GM18526 (cell line): ENCODE measurements around the gene ZNF559.

Experiments
- POLR2A ChIP-seq: IDR thresholded peaks from 3 replicates; pipeline ENCODE4 v1.6.1; 2011; ENCODE audit not compliant: insufficient read length; ENCODE audit errors: extremely low read depth

The ZNF559 gene

GRCh38 chr19:9323919-9324583, at the start of gene ZNF559:
ZNF559 (plus strand) TSS chr19:9324179; CDS start chr19:9338550, 14,371 bp downstream.
- peak; percentile 47 for TF ChIP-seq POLR2A

- TF ChIP-seq POLR2A, result no peak
Measured at GRCh38 chr19:9289231-9289884, 34.6 kb upstream of the ZNF559 start.

- no peak for TF ChIP-seq POLR2A
Measured at GRCh38 chr19:9295411-9295849, 28.5 kb upstream of the ZNF559 start.

GRCh38 chr19:9296336-9296735, 27.6 kb upstream of the ZNF559 start:
- TF ChIP-seq POLR2A, result no peak

- no peak for TF ChIP-seq POLR2A
Measured at GRCh38 chr19:9306443-9306842, 17.5 kb upstream of the ZNF559 start.

- TF ChIP-seq POLR2A, result no peak
Measured at GRCh38 chr19:9308091-9308770, 15.7 kb upstream of the ZNF559 start.

- peak; percentile 67 for TF ChIP-seq POLR2A
Measured at GRCh38 chr19:9309139-9309973, 14.6 kb upstream of the ZNF559 start, which contains the start of gene ZNF699. ZNF699 (minus strand) TSS chr19:9309838; CDS start chr19:9305119, 4,719 bp downstream.

GRCh38 chr19:9309974-9310446, 14.0 kb upstream of the ZNF559 start:
- no peak for TF ChIP-seq POLR2A

- no peak for TF ChIP-seq POLR2A
Measured at GRCh38 chr19:9313756-9314155, 10.2 kb upstream of the ZNF559 start.

GRCh38 chr19:9321338-9321737, 2.6 kb upstream of the ZNF559 start:
- no peak for TF ChIP-seq POLR2A

GRCh38 chr19:9323557-9323918, 441 bp upstream of the ZNF559 start:
- TF ChIP-seq POLR2A, result no peak

- TF ChIP-seq POLR2A, result no peak
Measured at GRCh38 chr19:9324584-9324962, 594 bp downstream of the ZNF559 start.

GRCh38 chr19:9329999-9330398, 6.0 kb downstream of the ZNF559 start:
- TF ChIP-seq POLR2A, result no peak

- TF ChIP-seq POLR2A, result no peak
Measured at GRCh38 chr19:9342610-9343304, 18.8 kb downstream of the ZNF559 start.

GRCh38 chr19:9345005-9345404, 21.0 kb downstream of the ZNF559 start:
- no peak for TF ChIP-seq POLR2A

- no peak for TF ChIP-seq POLR2A
Measured at GRCh38 chr19:9348253-9348652, 24.3 kb downstream of the ZNF559 start.
